Smooth muscle cell (in vitro differentiated cells): Measurements from ENCODE around the gene ACTR5. TPM values are rescaled to one million over a fixed set of nuclear protein-coding genes. Genes with fewer than 3 reads are reported as not detected.

ENCODE experiments used
- DNase-seq: peaks from one replicate; lab custom pipeline; 2025; ENCODE audit not compliant: unreplicated experiment; lab: John Stamatoyannopoulos, UW
- H2AFZ ChIP-seq: fragments of 200-600 bp; sonication (generic); 2 replicates; pipeline ENCODE4 v1.6.0; 2016; ENCODE audit warnings: antibody characterized with exemption, low read depth, mild to moderate bottlenecking
- H3F3A ChIP-seq: fragments of 200-600 bp; sonication (generic); 2 replicates; pipeline ENCODE4 v1.6.0; 2017; ENCODE audit warnings: antibody characterized with exemption, low read depth
- H3K27ac ChIP-seq: fragments of 200-600 bp; sonication (generic); 2 replicates; pipeline ENCODE4 v1.5.1; 2016; ENCODE audit warnings: low read depth, mild to moderate bottlenecking
- H3K27me3 ChIP-seq: fragments of 200-600 bp; sonication (generic); 2 replicates; pipeline ENCODE4 v1.6.1; 2016; ENCODE audit warnings: low read depth, mild to moderate bottlenecking
- H3K36me3 ChIP-seq: fragments of 200-600 bp; sonication (generic); 2 replicates; pipeline ENCODE4 v1.5.1; 2016; ENCODE audit warnings: low read depth
- H3K4me1 ChIP-seq: fragments of 200-600 bp; sonication (generic); 2 replicates; pipeline ENCODE4 v1.5.1; 2016; ENCODE audit warnings: low read depth
- H3K4me2 ChIP-seq: fragments of 200-600 bp; sonication (generic); 2 replicates; pipeline ENCODE4 v1.6.0; 2016; ENCODE audit warnings: mild to moderate bottlenecking
- H3K4me3 ChIP-seq: fragments of 200-600 bp; sonication (generic); 2 replicates; pipeline ENCODE4 v1.5.1; 2016; ENCODE audit warnings: mild to moderate bottlenecking
- H3K79me2 ChIP-seq: fragments of 200-600 bp; sonication (generic); 2 replicates; pipeline ENCODE4 v1.6.0; 2016; ENCODE audit warnings: low read depth, mild to moderate bottlenecking
- H3K9ac ChIP-seq: fragments of 200-600 bp; sonication (generic); 2 replicates; pipeline ENCODE4 v1.6.0; 2016; ENCODE audit warnings: low read depth
- H3K9me3 ChIP-seq: fragments of 200-600 bp; sonication (generic); replicated peaks from 2 replicates; pipeline ENCODE4 v1.5.1; 2016; ENCODE audit warnings: low read depth
- H4K20me1 ChIP-seq: fragments of 200-600 bp; sonication (generic); 2 replicates; pipeline ENCODE4 v1.6.0; 2016; ENCODE audit warnings: low read depth
- CTCF ChIP-seq: fragments of 200-600 bp; sonication (generic); IDR thresholded peaks from 2 replicates; pipeline ENCODE4 v1.5.1; 2017; ENCODE audit warnings: borderline replicate concordance, mild to moderate bottlenecking, antibody characterized with exemption; ENCODE audit not compliant: insufficient read depth, poor library complexity, severe bottlenecking
- WGBS: methylation state at CpG from one replicate; pipeline ENCODE4 v1.1.7; 2016; ENCODE audit warnings: low lambda C conversion rate; 5-methylcytosine and 5-hydroxymethylcytosine counted together
- polyA plus RNA-seq: library from polyadenylated mRNA; unstranded; fragments of >200 nt; fragmentation: Nextera tagmentation; extraction: Ambion mirVana; gene quantifications from 2 replicates; pipeline ENCODE4 v1.2.1, GENCODE V29; 2016
- total RNA-seq: library from RNA; depleted of rRNA; stranded (reverse); fragments of >200 nt; gene quantifications from 2 replicates; pipeline ENCODE4 v1.2.3, GENCODE V29; 2014

The ACTR5 gene
- total and polyA plus RNA-seq, 2 experiments from 2014 or later, result 6.9 to 9.8 TPM

- H3K27ac ChIP-seq, result no peak overlapping the region
- no peaks in the 10 kb centered on the region for H3K9me3 ChIP-seq
- H3K9ac ChIP-seq, result no peak overlapping the region
- no peak for TF ChIP-seq CTCF
- peaks cover 12% of the 10 kb centered on the region for H3K36me3 ChIP-seq
- H3K4me2 ChIP-seq, result no peak overlapping the region
- no peaks in the 10 kb centered on the region for H3K27me3 ChIP-seq
- no peaks in the 10 kb centered on the region for H3K4me1 ChIP-seq
- no peak overlapping the region for H3K4me3 ChIP-seq
- no peaks in the 10 kb centered on the region for H3K79me2 ChIP-seq
- no peaks in the 10 kb centered on the region for H4K20me1 ChIP-seq
- WGBS, result over 99% methylated on average over 7 of the region's 7 CpGs
- H3F3A ChIP-seq, result no peaks in the 10 kb centered on the region
- no peak for DNase-seq
- no peak overlapping the region for H2AFZ ChIP-seq
These were observed 23.4 kb downstream of the ACTR5 start for GRCh38 chr20:38771621-38772020.

- no peak overlapping the region for H2AFZ ChIP-seq
- no peaks in the 10 kb centered on the region for H3F3A ChIP-seq
- no peaks in the 10 kb centered on the region for H4K20me1 ChIP-seq
- TF ChIP-seq CTCF, result no peak
- DNase-seq, result no peak
- H3K9ac ChIP-seq, result no peak overlapping the region
- H3K4me3 ChIP-seq, result no peak overlapping the region
- whole genome bisulfite sequencing, result 92% methylated on average over 2 of the region's 2 CpGs
- no peak overlapping the region for H3K4me2 ChIP-seq
- H3K27me3 ChIP-seq, result no peaks in the 10 kb centered on the region
- H3K36me3 ChIP-seq, result peaks cover 12% of the 10 kb centered on the region
- no peaks in the 10 kb centered on the region for H3K79me2 ChIP-seq
- no peak overlapping the region for H3K27ac ChIP-seq
- no peaks in the 10 kb centered on the region for H3K4me1 ChIP-seq
- H3K9me3 ChIP-seq, result no peaks in the 10 kb centered on the region
These were observed 25.9 kb downstream of the ACTR5 start for GRCh38 chr20:38774167-38774566.

- peaks cover 4% of the 10 kb centered on the region for H3K4me1 ChIP-seq
- H3K79me2 ChIP-seq, result no peaks in the 10 kb centered on the region
- no peak overlapping the region for H3K27ac ChIP-seq
- peaks cover 12% of the 10 kb centered on the region for H3K36me3 ChIP-seq
- H3K9me3 ChIP-seq, result no peaks in the 10 kb centered on the region
- DNase-seq, result no peak
- TF ChIP-seq CTCF, result no peak
- 98% methylated on average over 11 of the region's 11 CpGs for WGBS
- H2AFZ ChIP-seq, result no peak overlapping the region
- no peak overlapping the region for H3K4me3 ChIP-seq
- no peak overlapping the region for H3K9ac ChIP-seq
- no peaks in the 10 kb centered on the region for H3K27me3 ChIP-seq
- H4K20me1 ChIP-seq, result no peaks in the 10 kb centered on the region
- H3F3A ChIP-seq, result peaks cover 9% of the 10 kb centered on the region
- no peak overlapping the region for H3K4me2 ChIP-seq
These were observed 28.1 kb downstream of the ACTR5 start for GRCh38 chr20:38776363-38776762.
